ENCODE results near the gene PDGFD.

DNA sequence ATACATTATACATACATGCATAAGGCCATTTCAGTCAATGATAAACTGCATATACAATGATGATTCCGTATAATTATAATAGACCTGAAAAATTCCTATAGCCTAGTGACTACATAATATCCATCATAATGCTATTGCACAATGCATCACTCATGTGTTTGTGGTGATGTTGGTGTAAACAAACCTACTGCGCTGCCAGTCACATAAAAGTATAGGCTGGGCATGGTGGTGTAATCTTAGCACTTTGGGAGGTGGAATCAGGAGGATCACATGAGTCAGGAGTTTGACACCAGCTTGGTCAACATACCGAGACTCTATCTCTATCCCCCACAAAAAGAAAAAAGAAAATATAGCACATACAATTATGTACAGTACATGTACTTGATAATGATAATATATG is 291.2 kb downstream of the PDGFD start:
- TF ChIP-seq, protein P1, sequence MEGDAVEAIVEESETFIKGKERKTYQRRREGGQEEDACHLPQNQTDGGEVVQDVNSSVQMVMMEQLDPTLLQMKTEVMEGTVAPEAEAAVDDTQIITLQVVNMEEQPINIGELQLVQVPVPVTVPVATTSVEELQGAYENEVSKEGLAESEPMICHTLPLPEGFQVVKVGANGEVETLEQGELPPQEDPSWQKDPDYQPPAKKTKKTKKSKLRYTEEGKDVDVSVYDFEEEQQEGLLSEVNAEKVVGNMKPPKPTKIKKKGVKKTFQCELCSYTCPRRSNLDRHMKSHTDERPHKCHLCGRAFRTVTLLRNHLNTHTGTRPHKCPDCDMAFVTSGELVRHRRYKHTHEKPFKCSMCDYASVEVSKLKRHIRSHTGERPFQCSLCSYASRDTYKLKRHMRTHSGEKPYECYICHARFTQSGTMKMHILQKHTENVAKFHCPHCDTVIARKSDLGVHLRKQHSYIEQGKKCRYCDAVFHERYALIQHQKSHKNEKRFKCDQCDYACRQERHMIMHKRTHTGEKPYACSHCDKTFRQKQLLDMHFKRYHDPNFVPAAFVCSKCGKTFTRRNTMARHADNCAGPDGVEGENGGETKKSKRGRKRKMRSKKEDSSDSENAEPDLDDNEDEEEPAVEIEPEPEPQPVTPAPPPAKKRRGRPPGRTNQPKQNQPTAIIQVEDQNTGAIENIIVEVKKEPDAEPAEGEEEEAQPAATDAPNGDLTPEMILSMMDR (optimal IDR thresholded peaks at IDR 0.05 in 1 of 3, IDR thresholded peaks at IDR 0.05 in 1 of 3, conservative IDR thresholded peaks at IDR 0.05 in 1 of 3; ENCODE audit: extremely low read depth in 1 of 3, insufficient read depth in 2 of 3, low read length in 3 of 3): no peak
- TF ChIP-seq EZH2 (IDR thresholded peaks at IDR 0.05; ENCODE audit: low read length): no peak
